Adrenal gland (tissue), 5 donors: ENCODE measurements around the gene TNS1.

ENCODE experiments used
- CTCF ChIP-seq, 6 experiments: fragments of 450-650 bp in 4 of 6; fragments of 200-600 bp in 2 of 6; sonication (generic) in 1 of 6; IDR thresholded peaks; 1 replicate in 5 of 6; 2 replicates in 1 of 6; pipeline versions ENCODE4 v1.5.1 to v1.8.0; 2016 to 2021; ENCODE audit warnings: antibody characterized with exemption in 6 of 6, mild to moderate bottlenecking in 2 of 6, moderate library complexity in 1 of 6
- POLR2A ChIP-seq, 2 donors: fragments of 450-650 bp; IDR thresholded peaks; one replicate each; pipeline ENCODE4 v1.6.1; 2017; ENCODE audit warnings: antibody characterized with exemption in 2 of 2, mild to moderate bottlenecking in 2 of 2, moderate library complexity in 1 of 2
- donor health status: DM: no; HTN: no; CAD: no.

DNA sequence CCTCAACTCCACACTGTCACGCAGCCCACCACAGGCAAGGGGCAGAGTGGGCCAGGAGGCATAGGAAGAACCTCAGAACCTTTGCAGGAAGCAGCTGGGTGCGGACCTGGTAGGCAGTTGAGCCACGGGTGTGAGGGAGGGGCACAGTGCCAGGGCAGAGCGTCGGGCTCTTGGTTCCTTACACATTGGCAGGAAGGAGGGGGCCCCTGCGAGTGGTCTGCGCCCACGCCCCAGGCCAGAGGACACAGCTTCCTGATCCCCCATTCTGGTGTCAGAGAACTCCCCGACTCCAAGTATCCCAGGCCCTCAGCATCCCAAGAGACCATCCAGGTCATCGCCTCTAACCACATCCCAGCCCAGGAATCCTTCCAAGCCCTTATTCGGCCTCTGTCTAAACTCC, 61.5 kb downstream of the TNS1 start:
- TF ChIP-seq CTCF (IDR thresholded peaks at IDR 0.05) (no peak), POLR2A (IDR thresholded peaks at IDR 0.05) (no peak)
